GM18519 (cell line): ENCODE measurements around the gene EPOP.

Experiments used
- ATAC-seq: cut with Tn5 transposase; IDR thresholded peaks from one replicate; pipeline ENCODE4 v1.9.1; 2021; ENCODE audit warnings: mild to moderate bottlenecking, moderate library complexity; ENCODE audit not compliant: unreplicated experiment, low FRiP score

EPOP gene

GRCh38 chr17:38676706-38677504 is 2.1 kb upstream of the EPOP start:
- ATAC-seq = no peak

GRCh38 chr17:38674014-38674748 is 576 bp downstream of the EPOP start:
- ATAC-seq = no peak

DNA sequence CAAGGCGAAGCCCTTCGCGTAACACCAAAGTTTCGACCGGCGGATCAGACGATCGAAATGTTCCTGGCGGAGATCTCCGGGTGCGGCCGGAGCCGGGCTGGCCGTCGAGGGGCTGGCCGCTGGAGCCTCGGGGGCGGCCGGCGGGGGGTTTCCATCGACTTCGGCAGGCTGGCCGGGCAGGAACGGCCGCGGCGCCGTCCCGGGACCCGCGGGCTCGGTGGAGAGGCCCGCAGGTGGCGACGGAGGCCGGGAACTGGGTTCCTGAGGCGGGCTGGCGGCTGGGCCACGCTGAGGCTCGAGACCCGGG is 1.1 kb downstream of the EPOP start:
- ATAC-seq = no peak

- no peak for ATAC-seq
These were observed 1.7 kb downstream of the EPOP start for GRCh38 chr17:38672788-38673706.

DNA sequence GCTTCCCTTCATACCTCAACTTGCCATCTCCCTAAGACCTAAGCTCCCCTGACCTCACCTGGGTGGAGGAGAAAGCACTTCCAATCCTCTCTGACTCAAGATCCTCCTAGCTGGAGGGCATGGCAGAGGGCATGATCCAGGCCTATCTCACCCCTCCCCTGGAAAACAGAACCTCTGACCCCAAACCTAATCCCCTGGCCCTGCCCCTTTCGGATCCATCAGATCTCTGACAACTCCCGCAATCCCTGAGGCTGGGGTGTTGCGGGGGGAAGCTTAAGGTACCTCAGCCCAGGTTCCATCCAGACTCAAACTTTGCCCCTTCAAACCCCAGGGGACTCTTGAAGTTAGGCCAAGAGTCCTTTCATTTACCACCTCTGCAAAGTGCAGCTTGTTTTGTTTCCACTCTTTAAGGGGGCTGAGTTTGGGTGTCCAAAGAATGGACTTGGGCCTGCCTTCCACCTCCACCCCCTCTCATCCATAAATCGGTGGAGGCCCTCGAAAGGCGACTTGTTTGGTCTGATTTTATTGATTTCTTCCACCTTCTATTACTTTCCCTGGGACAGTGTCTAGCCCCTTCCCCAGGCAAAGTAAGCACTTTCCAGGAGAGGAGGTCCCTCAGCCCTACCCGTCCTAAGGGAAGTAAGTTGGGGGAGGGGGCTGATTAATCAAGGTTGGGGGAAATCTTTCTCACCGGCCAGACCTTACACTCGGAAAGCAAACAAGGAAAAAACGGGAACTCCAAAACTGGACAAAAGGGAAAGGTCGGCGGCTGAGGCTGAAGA is 2.6 kb downstream of the EPOP start:
- ATAC-seq = no peak

- ATAC-seq = no peak
These were observed 5.2 kb downstream of the EPOP start for GRCh38 chr17:38669520-38669919.

GRCh38 chr17:38667787-38668122 is 7.0 kb downstream of the EPOP start:
- no peak for ATAC-seq

- no peak for ATAC-seq
These were observed 7.5 kb downstream of the EPOP start for GRCh38 chr17:38667099-38667786.

GRCh38 chr17:38663964-38664644 is 10.7 kb downstream of the EPOP start:
- ATAC-seq = no peak

DNA sequence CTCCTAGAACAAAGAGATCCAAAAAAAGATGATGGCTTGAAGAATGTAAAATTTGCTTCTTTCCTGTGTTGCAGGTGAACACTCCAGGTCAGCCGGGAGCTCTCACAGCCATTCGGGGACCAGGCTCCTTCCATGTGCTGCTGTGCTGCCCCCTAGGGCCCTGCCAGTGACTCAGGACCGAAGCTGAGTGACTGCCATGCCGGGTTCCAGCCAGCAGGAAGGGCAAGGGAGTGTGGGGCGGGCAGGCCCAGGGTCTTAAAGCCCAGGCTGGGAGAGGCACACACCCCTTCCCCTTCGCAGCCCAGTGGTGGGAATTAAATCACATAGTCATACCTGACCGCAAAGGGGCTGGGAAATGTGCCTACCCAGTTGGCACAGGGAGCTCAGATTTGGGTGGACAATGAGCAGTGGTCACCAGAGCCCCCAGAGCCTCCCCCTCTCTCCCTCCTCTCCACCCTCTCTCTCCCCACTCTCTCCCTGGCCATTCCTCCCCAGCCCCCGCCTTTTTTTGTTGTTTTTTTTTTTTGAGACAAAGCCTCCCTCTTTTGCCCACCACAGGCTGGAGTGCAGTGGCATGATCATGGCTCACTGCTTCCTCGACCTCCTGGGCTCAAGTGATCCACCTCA is 11.5 kb downstream of the EPOP start:
- no peak for ATAC-seq

GRCh38 chr17:38660097-38661025 is 14.4 kb downstream of the EPOP start:
- no peak for ATAC-seq

DNA sequence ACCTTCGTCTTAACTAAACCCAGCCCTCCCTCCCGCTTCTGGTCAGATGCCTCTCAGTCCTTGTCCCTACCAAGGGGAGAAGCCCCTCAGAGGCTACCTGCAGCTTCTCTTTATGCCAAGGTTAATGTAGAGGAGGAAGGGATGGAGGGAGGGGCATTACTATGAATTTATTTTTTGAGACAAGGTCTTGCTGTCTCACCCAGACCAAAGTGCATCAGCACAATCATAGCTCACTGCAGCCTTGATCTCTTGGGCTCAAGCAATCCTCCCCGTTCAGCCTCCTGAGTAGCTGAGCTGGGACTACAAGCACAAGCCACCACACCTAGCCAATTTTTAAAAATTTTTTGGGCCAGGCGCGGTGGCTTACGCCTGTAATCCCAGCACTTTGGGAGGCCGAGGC is 15.3 kb downstream of the EPOP start:
- no peak for ATAC-seq

DNA sequence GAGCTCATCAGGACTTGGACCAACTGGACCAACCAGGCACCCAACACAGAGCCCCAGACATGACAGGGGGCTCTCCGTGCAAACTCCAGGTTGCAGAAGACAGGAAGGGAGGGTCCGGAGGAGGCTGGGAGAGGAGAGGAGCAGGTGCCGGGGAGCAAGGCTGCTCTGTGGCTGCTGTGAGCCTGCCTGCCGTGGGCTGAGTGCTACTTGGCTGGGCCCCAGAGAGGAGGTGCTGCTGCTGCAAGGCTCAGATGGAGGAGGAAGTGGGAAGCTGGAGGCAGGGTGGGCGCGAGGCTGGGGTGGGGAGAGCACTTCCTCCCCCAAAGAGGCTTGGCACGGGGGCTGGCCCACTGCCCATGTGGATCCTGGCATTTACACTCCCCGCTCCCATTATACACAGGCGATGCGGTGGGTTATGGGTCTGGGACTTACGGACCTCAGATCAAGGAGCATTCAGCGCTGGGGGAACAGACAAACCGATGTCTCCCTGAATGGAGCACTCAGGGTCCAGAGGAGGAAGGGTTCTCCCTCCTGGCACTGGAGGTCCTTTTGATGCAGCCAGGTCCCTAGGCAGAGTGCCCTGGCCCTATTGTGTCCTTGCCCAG is 15.9 kb downstream of the EPOP start:
- ATAC-seq = no peak

GRCh38 chr17:38657824-38658740 is 16.7 kb downstream of the EPOP start:
- no peak for ATAC-seq

DNA sequence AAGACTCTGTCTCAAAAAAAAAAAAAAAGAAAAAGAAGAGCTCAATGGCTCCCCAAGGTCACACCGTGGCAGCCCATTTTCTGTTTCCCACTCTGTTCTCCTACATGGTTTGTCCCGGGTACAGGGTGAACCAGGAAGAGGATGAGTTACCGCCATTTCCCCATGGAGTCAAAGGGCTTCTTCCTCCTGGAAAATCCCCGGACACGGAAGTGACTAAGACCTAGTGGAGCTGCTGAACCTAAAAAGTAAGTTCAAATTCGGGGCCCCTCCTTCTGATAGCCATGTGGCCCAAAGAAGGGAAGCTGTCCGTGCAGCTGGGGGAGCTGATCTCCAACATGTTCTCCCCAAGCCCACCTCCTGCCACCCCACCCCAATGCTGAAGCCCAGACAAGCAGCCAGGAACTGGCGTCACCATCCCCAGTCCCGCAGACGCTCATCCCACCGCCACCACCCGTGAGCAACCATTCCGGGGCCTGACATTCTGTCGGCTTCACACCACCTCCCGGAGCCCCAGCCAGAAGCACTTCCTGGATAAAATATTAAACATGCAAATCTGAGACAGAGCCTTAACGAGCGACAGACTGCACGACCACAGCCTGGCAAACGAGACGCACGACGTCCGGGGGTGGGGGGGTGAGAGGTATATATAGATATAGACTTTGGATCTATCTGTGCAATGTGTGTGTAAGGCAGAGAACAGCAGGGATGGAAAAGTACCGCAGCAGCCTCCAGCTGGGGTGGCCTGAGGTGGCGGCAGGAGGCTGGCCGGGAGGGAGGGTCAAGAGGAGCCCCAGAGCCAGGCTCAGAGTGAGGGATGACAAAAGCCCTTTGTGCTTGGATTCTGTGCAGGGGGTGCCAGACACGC is 17.6 kb downstream of the EPOP start:
- ATAC-seq = no peak
